ENCODE results near the gene PPFIA2.

PPFIA2 gene

GRCh38 chr12:81245907-81246570 is 513.1 kb downstream of the PPFIA2 start:
- Mint-ChIP-seq H3K9me3 (peaks cover 35% of the 10 kb centered on the region), H3K4me3 (peak overlapping the region; percentile 20), H3K27me3 (ENCODE audit: low read depth, poor library complexity) (peaks cover 3% of the 10 kb centered on the region), H3K27ac (peak overlapping the region; percentile 99), H3K36me3 (ENCODE audit: low read depth) (peaks cover 36% of the 10 kb centered on the region), H3K4me1 (peaks cover 26% of the 10 kb centered on the region)
- no peak for TF ChIP-seq CTCF (IDR thresholded peaks at IDR 0.05)
- DNase-seq: no peak

- H3K4me3 Mint-ChIP-seq: no peak overlapping the region
- TF ChIP-seq CTCF (IDR thresholded peaks at IDR 0.05): no peak
- H3K4me1 Mint-ChIP-seq: peaks cover 26% of the 10 kb centered on the region
- H3K36me3 Mint-ChIP-seq (ENCODE audit: low read depth): peaks cover 38% of the 10 kb centered on the region
- peak overlapping the region; percentile 99 for H3K27ac Mint-ChIP-seq
- DNase-seq: no peak
- peaks cover 37% of the 10 kb centered on the region for H3K9me3 Mint-ChIP-seq
- peaks cover 3% of the 10 kb centered on the region for H3K27me3 Mint-ChIP-seq (ENCODE audit: low read depth, poor library complexity)
Measured at GRCh38 chr12:81245458-81245857, 513.7 kb downstream of the PPFIA2 start.

- no peak for TF ChIP-seq CTCF (IDR thresholded peaks at IDR 0.05)
- DNase-seq: no peak
- Mint-ChIP-seq H3K27me3 (ENCODE audit: low read depth, poor library complexity) (no peaks in the 10 kb centered on the region), H3K4me3 (no peak overlapping the region), H3K27ac (no peak overlapping the region), H3K4me1 (peaks cover 1% of the 10 kb centered on the region), H3K9me3 (no peaks in the 10 kb centered on the region), H3K36me3 (ENCODE audit: low read depth) (peaks cover 5% of the 10 kb centered on the region)
Measured at GRCh38 chr12:81231574-81232368, 527.4 kb downstream of the PPFIA2 start.

- TF ChIP-seq CTCF (IDR thresholded peaks at IDR 0.05): no peak
- H3K4me1 Mint-ChIP-seq: peaks cover 7% of the 10 kb centered on the region
- H3K4me3 Mint-ChIP-seq: no peak overlapping the region
- peaks cover 5% of the 10 kb centered on the region for H3K36me3 Mint-ChIP-seq (ENCODE audit: low read depth)
- H3K27ac Mint-ChIP-seq: no peak overlapping the region
- H3K27me3 Mint-ChIP-seq (ENCODE audit: low read depth, poor library complexity): no peaks in the 10 kb centered on the region
- no peak for DNase-seq
- H3K9me3 Mint-ChIP-seq: no peaks in the 10 kb centered on the region
Measured at GRCh38 chr12:81229759-81230158, 529.4 kb downstream of the PPFIA2 start.

- Mint-ChIP-seq H3K27me3 (ENCODE audit: low read depth, poor library complexity) (no peaks in the 10 kb centered on the region), H3K9me3 (no peaks in the 10 kb centered on the region), H3K36me3 (ENCODE audit: low read depth) (peaks cover 5% of the 10 kb centered on the region), H3K4me1 (peaks cover 7% of the 10 kb centered on the region), H3K27ac (no peak overlapping the region), H3K4me3 (no peak overlapping the region)
- no peak for TF ChIP-seq CTCF (IDR thresholded peaks at IDR 0.05)
- DNase-seq: no peak
Measured at GRCh38 chr12:81224626-81225025, 534.5 kb downstream of the PPFIA2 start.

Data from nephron progenitor cell (in vitro differentiated cells).